Retinal pigment epithelial cell (primary cell): ENCODE results near the gene SLC28A1.

Source experiments
- DNase-seq: peaks from one replicate; pipeline ENCODE4 v3.0.0-alpha.2; 2010; ENCODE audit warnings: low read depth
- H3K4me3 ChIP-seq: 2 replicates; pipeline ENCODE4 v1.5.1; 2011; ENCODE audit warnings: mild to moderate bottlenecking, low read length, control low read depth, moderate library complexity
- CTCF ChIP-seq: conservative IDR thresholded peaks from 2 replicates; pipeline ENCODE4 v1.5.1; 2011; ENCODE audit warnings: low read depth, low read length, control low read depth, inconsistent platforms

Gene SLC28A1

GRCh38 chr15:84861781-84862180, 22.7 kb upstream of the SLC28A1 start:
- H3K4me3 ChIP-seq: no peak overlapping the region
- no peak for TF ChIP-seq CTCF
- DNase-seq: no peak

GRCh38 chr15:84862214-84862975, 22.1 kb upstream of the SLC28A1 start:
- TF ChIP-seq CTCF: no peak
- H3K4me3 ChIP-seq: no peak overlapping the region
- DNase-seq: no peak

- H3K4me3 ChIP-seq: no peak overlapping the region
- no peak for DNase-seq
- no peak for TF ChIP-seq CTCF
Observed at GRCh38 chr15:84863565-84864443, 20.7 kb upstream of the SLC28A1 start.

- TF ChIP-seq CTCF: no peak
- no peak for DNase-seq
- no peak overlapping the region for H3K4me3 ChIP-seq
Observed at GRCh38 chr15:84864444-84864795, 20.0 kb upstream of the SLC28A1 start.

GRCh38 chr15:84865074-84865569, 19.3 kb upstream of the SLC28A1 start:
- H3K4me3 ChIP-seq: no peak overlapping the region
- TF ChIP-seq CTCF: no peak
- no peak for DNase-seq

- H3K4me3 ChIP-seq: no peak overlapping the region
- no peak for DNase-seq
- TF ChIP-seq CTCF: no peak
Observed at GRCh38 chr15:84868037-84868880, 16.2 kb upstream of the SLC28A1 start.
